ENCODE data around the gene RSAD1.

Gene RSAD1

GRCh38 chr17:50522766-50523165 lies 44.1 kb downstream of the RSAD1 start:
- DNase-seq: no peak

- no peak for DNase-seq
Observed at GRCh38 chr17:50523208-50523607, 44.5 kb downstream of the RSAD1 start.

- DNase-seq: no peak
Observed at GRCh38 chr17:50524838-50525237, 46.2 kb downstream of the RSAD1 start.

GRCh38 chr17:50527155-50527762 lies 48.6 kb downstream of the RSAD1 start:
- DNase-seq: no peak

GRCh38 chr17:50527949-50528474 lies 49.4 kb downstream of the RSAD1 start:
- no peak for DNase-seq

GRCh38 chr17:50529849-50530248 lies 51.2 kb downstream of the RSAD1 start:
- no peak for DNase-seq

GRCh38 chr17:50531428-50532025 lies 52.9 kb downstream of the RSAD1 start:
- DNase-seq: no peak

- DNase-seq: no peak
Observed at GRCh38 chr17:50532452-50533024, 53.9 kb downstream of the RSAD1 start, which contains the start of gene EPN3. Gene EPN3 (plus strand): TSS chr17:50532735. CDS start chr17:50536557, 3,822 bp downstream.

- DNase-seq: no peak
Observed at GRCh38 chr17:50533185-50533584, 54.5 kb downstream of the RSAD1 start.

- no peak for DNase-seq
Observed at GRCh38 chr17:50533720-50534148, 55.1 kb downstream of the RSAD1 start.

GRCh38 chr17:50534222-50534978 lies 55.7 kb downstream of the RSAD1 start:
- DNase-seq: no peak

GRCh38 chr17:50534979-50535326 lies 56.3 kb downstream of the RSAD1 start:
- no peak for DNase-seq

- DNase-seq: no peak
Observed at GRCh38 chr17:50535407-50535806, 56.7 kb downstream of the RSAD1 start.

Data from NCI-H187 (cell line).